K562 (cell line): ENCODE data around the gene UBE2J2.

Experiments used
- EGR1 ChIP-seq: fragments of 450-650 bp; conservative IDR thresholded peaks from 2 replicates; pipeline ENCODE4 v1.6.1; 2017; ENCODE audit warnings: mild to moderate bottlenecking
- EZH2 ChIP-seq: IDR thresholded peaks from 2 replicates; pipeline ENCODE4 v1.6.1; 2012; ENCODE audit warnings: low read depth, mild to moderate bottlenecking, inconsistent platforms, low read length, borderline replicate concordance
- HMGN3 ChIP-seq: IDR thresholded peaks from 2 replicates; pipeline ENCODE4 v1.6.1; 2011; ENCODE audit warnings: borderline replicate concordance, low read depth, mild to moderate bottlenecking, mixed read lengths, low read length; ENCODE audit not compliant: insufficient read length; ENCODE audit errors: extremely low read depth
- NR2F6 ChIP-seq: fragments of 450-650 bp; formaldehyde crosslinking; IDR thresholded peaks from 2 replicates; pipeline ENCODE4 v1.4.0; 2020; ENCODE audit warnings: mild to moderate bottlenecking
- TARDBP ChIP-seq: fragments of 450-650 bp; IDR thresholded peaks from 2 replicates; pipeline ENCODE4 v1.6.1; 2016
- ZSCAN29 ChIP-seq: fragments of 450-650 bp; IDR thresholded peaks from 2 replicates; pipeline ENCODE4 v1.6.1; 2017
- TF ChIP-seq, protein P1 (sequence below), 3 experiments: IDR thresholded peaks in 2 of 3; conservative IDR thresholded peaks in 1 of 3; 2 replicates each; pipeline ENCODE4 v1.5.1; 2011 to 2012; ENCODE audit warnings: low read length in 3 of 3, mild to moderate bottlenecking in 3 of 3, control low read depth in 2 of 3, improper control_type of control experiment in 1 of 3, inconsistent platforms in 1 of 3, low read depth in 1 of 3, mixed read lengths in 1 of 3, moderate library complexity in 1 of 3; ENCODE audit not compliant: insufficient read depth in 2 of 3

DNA sequence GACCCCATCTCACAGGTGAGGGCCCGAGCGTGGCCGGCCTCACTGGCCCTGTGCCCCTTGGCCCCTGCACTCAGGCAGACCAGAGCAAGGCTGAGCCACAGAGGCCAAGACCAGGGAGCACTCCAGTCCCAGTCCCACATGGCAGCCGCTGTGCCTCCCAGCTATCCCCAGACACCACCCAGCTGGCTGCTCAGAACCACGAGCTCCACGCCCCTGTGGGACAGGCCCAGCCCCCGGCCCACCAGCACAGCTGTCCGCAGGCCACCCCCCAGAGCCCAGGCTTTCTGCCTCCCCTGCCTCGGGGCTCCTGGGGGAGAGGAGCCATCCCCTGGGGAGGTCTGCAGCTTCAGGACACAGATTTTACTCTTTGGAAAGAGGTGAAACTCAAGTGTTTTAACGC is 18.0 kb downstream of the UBE2J2 start:
- TF ChIP-seq, protein P1, sequence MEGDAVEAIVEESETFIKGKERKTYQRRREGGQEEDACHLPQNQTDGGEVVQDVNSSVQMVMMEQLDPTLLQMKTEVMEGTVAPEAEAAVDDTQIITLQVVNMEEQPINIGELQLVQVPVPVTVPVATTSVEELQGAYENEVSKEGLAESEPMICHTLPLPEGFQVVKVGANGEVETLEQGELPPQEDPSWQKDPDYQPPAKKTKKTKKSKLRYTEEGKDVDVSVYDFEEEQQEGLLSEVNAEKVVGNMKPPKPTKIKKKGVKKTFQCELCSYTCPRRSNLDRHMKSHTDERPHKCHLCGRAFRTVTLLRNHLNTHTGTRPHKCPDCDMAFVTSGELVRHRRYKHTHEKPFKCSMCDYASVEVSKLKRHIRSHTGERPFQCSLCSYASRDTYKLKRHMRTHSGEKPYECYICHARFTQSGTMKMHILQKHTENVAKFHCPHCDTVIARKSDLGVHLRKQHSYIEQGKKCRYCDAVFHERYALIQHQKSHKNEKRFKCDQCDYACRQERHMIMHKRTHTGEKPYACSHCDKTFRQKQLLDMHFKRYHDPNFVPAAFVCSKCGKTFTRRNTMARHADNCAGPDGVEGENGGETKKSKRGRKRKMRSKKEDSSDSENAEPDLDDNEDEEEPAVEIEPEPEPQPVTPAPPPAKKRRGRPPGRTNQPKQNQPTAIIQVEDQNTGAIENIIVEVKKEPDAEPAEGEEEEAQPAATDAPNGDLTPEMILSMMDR (IDR thresholded peaks at IDR 0.05 in 2 of 3, conservative IDR thresholded peaks at IDR 0.05 in 1 of 3; ENCODE audit: insufficient read depth in 2 of 3, low read depth in 1 of 3, low read length in 3 of 3), result no peak
- TF ChIP-seq ZSCAN29, result no peak
- TF ChIP-seq EGR1, result no peak
- TF ChIP-seq HMGN3, result no peak
- no peak for TF ChIP-seq NR2F6 (CRISPR knock-in tag)
- no peak for TF ChIP-seq EZH2
- TF ChIP-seq TARDBP, result no peak
